HG02588 (cell line): ENCODE data around the gene ROBO2.

Experiments used
- ATAC-seq: cut with Tn5 transposase; IDR thresholded peaks from one replicate; pipeline ENCODE4 v1.9.1; 2021; ENCODE audit warnings: mild to moderate bottlenecking, moderate library complexity; ENCODE audit not compliant: unreplicated experiment

Gene ROBO2

GRCh38 chr3:77096966-77097890 lies 57.3 kb downstream of the ROBO2 start:
- no peak for ATAC-seq

- ATAC-seq, result no peak
Observed at GRCh38 chr3:77102951-77103769, 63.3 kb downstream of the ROBO2 start.

GRCh38 chr3:77122652-77123051 lies 82.8 kb downstream of the ROBO2 start:
- ATAC-seq, result no peak

- ATAC-seq, result no peak
Observed at GRCh38 chr3:77125966-77126365, 86.1 kb downstream of the ROBO2 start.

DNA sequence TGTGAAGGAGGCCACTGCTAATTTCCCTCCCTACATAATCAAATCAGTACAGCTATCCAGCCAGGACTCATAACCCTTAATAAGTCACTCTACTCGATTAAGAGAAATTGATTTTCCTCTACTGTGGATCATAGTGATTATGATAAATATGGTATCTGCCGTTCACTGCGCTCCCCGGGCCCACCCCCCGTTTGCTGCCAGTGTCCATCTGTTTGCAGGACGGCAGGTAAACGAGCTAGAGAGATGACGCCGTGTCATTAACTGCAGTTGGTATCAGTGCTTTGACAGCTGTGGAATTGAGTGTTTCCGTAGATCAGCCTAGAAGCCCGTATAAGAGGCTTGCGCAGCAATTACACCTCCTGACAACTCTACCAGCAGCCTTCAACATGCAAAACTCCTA lies 94.9 kb downstream of the ROBO2 start:
- no peak for ATAC-seq

DNA sequence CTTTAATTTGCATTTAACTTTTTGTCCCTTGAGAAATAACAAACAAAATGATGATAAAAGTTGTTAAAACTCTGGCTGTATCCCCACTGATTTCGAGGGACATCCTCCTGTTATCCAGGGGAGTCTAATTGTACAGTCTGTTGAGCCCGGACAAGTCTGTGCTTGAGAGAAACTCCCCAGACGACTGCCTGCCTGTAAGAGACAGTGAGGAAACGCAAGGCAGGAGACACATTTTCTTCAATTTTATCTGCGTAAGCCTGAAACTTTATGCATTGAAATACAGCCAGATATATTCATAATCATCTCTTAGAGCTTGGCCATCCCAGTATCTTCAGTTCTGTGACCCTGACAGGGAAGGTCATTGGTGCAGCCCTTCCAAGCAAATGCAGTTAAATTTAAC lies 97.7 kb downstream of the ROBO2 start:
- no peak for ATAC-seq

DNA sequence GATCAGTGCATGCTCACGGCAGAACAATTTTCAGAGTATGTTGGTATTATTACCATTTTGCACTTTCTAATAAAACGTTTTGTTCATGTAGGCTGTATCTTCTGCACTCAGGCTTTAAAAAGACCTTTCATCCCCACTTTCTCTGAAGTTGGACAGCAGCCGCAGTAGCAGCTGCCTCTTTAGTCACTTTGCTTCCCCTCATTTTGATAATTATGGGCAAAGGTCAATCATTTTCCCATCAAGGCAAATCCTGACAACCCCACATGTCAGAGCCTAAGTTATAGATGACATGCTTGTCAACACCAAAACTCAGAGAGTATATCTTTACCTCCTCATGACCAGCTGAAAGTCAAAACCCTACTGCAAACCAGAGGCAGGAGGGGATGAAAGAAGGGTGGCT lies 99.7 kb downstream of the ROBO2 start:
- no peak for ATAC-seq

GRCh38 chr3:77141423-77141822 lies 101.5 kb downstream of the ROBO2 start:
- ATAC-seq, result no peak

DNA sequence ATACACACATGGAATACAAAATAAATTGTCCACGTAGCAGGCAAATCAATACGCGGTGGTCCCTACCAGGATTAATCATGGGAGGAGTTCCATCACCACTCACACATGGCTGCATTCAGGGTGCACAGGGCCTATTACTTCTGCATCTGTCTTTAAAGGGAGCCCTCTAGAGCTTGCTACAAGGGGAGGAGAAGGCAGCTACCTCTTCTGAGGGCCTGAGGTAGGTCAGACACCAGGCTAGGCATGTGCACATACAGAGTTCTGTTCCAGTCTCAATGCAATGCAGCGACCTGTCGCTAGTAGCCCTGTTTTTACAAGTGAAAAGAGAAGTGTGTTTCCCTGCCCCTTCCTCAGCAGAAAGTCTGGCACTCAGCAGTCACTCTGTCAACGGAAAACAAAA lies 102.7 kb downstream of the ROBO2 start:
- no peak for ATAC-seq

DNA sequence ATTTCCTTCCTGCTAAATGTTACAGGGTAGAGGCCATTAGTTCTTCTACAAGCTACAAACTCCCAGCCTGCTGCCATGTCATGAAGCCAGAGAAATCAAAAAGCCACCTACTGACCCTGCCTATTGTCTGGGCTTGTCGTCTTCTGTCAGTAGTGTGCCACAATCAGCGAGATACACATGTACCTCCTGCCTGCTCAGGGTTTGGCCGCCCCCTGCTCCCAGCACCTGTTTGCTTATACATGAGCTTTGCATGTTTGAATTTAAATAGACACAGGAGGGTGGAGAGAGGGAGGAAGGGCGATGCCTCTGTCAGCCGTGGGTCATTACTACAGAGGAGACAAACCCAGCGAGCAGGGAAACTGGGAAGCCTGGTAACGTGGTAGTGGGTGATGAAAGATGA lies 106.1 kb downstream of the ROBO2 start:
- no peak for ATAC-seq

GRCh38 chr3:77147836-77148578 lies 108.1 kb downstream of the ROBO2 start:
- ATAC-seq, result no peak

- no peak for ATAC-seq
Observed at GRCh38 chr3:77149382-77149781, 109.5 kb downstream of the ROBO2 start.

DNA sequence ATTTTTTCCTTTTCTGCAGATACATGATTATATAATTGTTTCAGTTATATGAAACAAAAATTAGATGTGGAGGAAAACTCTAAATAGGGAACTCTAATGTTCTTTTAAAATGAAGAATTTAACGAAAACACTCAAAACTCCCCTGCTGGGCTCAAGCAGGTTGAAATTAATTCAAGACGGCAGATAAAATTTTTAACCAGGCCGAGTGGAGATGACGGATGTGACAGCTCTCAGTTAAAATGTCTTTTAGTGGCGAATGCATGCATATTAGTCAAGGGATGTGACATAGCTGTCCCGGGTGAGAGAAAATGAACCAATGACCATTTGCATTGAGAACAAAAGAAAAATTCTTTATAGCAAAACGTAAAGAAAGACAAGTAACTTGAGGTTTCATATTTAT lies 110.1 kb downstream of the ROBO2 start:
- ATAC-seq, result no peak

GRCh38 chr3:77150759-77151158 lies 110.9 kb downstream of the ROBO2 start:
- ATAC-seq, result no peak

DNA sequence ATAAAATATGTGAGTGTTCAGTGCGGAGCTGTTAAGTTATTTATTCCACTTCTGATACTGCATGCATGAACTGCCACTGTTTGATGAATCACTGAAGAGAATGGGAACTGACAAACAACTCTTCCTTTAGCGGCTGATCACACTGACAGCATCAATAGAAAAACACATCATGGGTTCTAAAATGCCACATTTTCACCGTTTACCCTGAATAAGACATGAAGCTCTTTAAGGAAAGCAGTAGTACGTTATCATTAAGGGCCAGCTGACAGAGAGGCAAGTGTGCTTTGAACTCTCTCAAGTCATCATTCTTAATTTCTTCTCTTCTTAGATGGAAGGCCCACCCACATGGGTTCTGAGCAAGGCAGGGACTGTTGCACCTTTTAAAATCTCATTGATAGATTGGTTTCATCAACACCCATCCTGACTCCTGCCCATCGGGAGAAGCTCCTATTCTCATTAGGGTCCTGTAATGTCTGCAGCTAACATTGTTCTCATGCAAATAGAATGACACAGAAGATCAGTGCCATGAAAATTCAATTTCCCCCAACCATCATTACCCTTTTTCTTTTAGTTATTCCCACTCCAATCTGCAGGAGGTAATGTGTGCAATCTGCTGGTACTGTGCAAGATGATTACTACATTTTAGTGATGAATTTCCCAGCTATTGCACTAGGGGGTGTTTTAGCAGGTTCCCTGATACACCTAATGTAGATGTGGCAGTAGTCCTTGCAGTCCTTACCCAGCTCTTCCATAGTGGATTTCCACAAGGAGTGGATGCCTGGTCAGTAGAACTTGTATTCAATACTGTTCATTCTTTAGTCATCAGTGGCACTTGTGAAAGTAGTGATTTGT lies 119.1 kb downstream of the ROBO2 start:
- no peak for ATAC-seq

DNA sequence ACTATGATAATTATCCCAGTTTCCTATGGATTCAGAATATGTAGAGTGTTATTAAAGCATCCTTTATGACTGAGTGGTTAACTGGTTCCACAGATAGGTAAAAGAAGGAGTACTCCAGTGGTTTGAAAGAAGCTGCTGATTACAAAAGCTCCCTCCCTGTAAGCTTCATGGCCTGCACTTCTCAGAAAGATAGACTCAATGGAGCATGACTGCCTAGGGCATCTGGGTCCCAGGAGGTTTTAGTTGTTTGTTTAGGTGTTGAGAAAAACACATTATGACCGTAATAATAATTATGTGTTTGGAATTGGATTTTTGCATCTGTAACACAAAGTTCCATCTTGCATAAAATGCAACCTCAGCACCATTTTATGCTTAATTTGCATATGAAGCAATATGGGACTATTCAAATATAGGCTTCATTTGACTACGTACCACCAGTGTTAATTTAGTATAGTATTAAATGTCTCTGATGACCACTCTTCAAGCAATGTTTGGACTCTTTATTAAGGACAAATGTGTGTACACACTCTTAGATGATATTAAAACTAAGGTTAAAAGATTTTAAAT lies 121.1 kb downstream of the ROBO2 start:
- no peak for ATAC-seq

- ATAC-seq, result no peak
Observed at GRCh38 chr3:77169823-77170222, 129.9 kb downstream of the ROBO2 start.

- ATAC-seq, result no peak
Observed at GRCh38 chr3:77171026-77171425, 131.1 kb downstream of the ROBO2 start.

- no peak for ATAC-seq
Observed at GRCh38 chr3:77179762-77180161, 139.9 kb downstream of the ROBO2 start.

GRCh38 chr3:77182341-77182740 lies 142.4 kb downstream of the ROBO2 start:
- no peak for ATAC-seq
